ENCODE results near the gene GFRA1.

GRCh38 chr10:116276981-116277380, 4.0 kb upstream of the GFRA1 start:
- no peak for TF ChIP-seq CTCF (conservative IDR thresholded peaks at IDR 0.05 in 1 of 2, IDR thresholded peaks at IDR 0.05 in 1 of 2; ENCODE audit: low read depth in 1 of 2, low read length in 2 of 2)
- no peak for TF ChIP-seq EZH2 (IDR thresholded peaks at IDR 0.05; ENCODE audit: low read length, missing control alignments)
